DMS153 treated with DMSO at 0.1 percent for 48 hours (cell line): ENCODE data around the gene GADD45GIP1.

Experiments used
- DNase-seq: peaks from one replicate; lab custom pipeline; 2025; ENCODE audit not compliant: unreplicated experiment; lab: John Stamatoyannopoulos, UW

GADD45GIP1 gene

GRCh38 chr19:12956446-12957388, at the start of gene GADD45GIP1:
TSS of gene GADD45GIP1 (minus strand) at chr19:12957223. CDS start at chr19:12957212, 11 bp downstream.
- DNase-seq: peak; percentile 49

GRCh38 chr19:13005861-13006370, 48.9 kb upstream of the GADD45GIP1 start:
- DNase-seq: no peak

- DNase-seq: no peak
These were observed 48.2 kb upstream of the GADD45GIP1 start for GRCh38 chr19:13005253-13005652.

- DNase-seq: no peak
These were observed 47.2 kb upstream of the GADD45GIP1 start for GRCh38 chr19:13004273-13004672.

- no peak for DNase-seq
These were observed 46.1 kb upstream of the GADD45GIP1 start for GRCh38 chr19:13003081-13003480.

- no peak for DNase-seq
These were observed 45.3 kb upstream of the GADD45GIP1 start for GRCh38 chr19:13002166-13002898.

- no peak for DNase-seq
These were observed 44.6 kb upstream of the GADD45GIP1 start for GRCh38 chr19:13001502-13002165.

- DNase-seq: no peak
These were observed 44.1 kb upstream of the GADD45GIP1 start for GRCh38 chr19:13001166-13001501.

GRCh38 chr19:12997967-12998940, 41.2 kb upstream of the GADD45GIP1 start:
- DNase-seq: no peak

GRCh38 chr19:12997179-12997966, 40.4 kb upstream of the GADD45GIP1 start:
- no peak for DNase-seq

- DNase-seq: no peak
These were observed 39.5 kb upstream of the GADD45GIP1 start for GRCh38 chr19:12996406-12997094.

- no peak for DNase-seq
These were observed 38.8 kb upstream of the GADD45GIP1 start for GRCh38 chr19:12995596-12996405.

- no peak for DNase-seq
These were observed 37.9 kb upstream of the GADD45GIP1 start, which contains the start of gene NFIX for GRCh38 chr19:12994701-12995595. TSS of gene NFIX (plus strand) at chr19:12995475. CDS start at chr19:12995838, 363 bp downstream.

GRCh38 chr19:12993562-12993961, 36.5 kb upstream of the GADD45GIP1 start:
- DNase-seq: no peak

GRCh38 chr19:12992729-12993128, 35.7 kb upstream of the GADD45GIP1 start:
- DNase-seq: no peak

- no peak for DNase-seq
These were observed 34.3 kb upstream of the GADD45GIP1 start for GRCh38 chr19:12991296-12991695.

GRCh38 chr19:12990853-12991252, 33.8 kb upstream of the GADD45GIP1 start:
- DNase-seq: no peak
